Measurements from ENCODE around the gene GRHPR. TPM values are rescaled to one million over a fixed set of nuclear protein-coding genes. Genes with fewer than 3 reads are reported as not detected.
"Not testable (repeated sequence)": the region's sequence is repeated elsewhere in the genome, so short reads cannot be mapped to it uniquely, and the experiment has no call there.

The GRHPR gene
- polyA plus RNA-seq, 1 experiment, result 96.1 TPM

DNA sequence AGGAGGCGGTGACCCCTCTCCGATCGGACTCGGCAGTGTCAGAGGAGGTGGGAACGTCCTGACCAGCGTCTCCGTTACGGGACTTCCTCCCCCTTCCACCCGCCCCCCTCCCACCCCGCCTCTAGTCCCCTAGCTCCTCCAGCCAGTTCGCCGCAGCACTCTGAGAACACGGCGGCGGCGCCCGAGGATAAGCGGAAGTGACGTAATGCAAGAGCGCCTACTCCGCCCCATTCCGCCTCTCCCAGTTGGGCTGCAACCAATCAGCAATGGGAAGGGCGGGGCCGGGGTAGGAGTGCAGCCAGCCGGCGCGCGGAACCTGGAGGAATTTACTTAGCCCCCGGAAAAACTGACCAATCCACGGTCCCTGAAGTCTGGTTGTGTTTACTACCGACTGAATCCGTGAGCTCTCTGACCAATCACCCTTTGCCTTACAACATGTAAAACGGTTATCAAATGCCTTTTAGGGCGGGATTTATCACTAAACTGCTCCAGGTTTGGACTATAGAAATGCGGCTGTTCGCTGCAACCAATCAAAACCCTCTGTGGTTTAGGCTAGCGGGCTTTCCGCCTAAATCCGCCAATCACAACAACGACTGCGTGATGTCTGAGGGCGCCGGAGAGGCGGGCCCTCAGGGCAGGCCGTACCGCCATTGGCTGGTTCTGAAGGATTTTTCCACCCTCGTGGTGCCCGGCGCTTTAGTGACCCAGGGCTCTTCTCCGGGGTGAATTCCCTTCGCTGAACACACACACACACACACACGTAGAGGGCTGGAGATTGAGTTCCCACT, 42.9 kb downstream of the GRHPR start, which contains the start of gene ZBTB5:
TSS of gene ZBTB5 (minus strand) at position 202 of the 788 bp plus-strand sequence. CDS start 22,899 bp downstream, outside the sequence.
- POLR2A ChIA-PET, result interaction anchor here (0.6 to 2.2 kb wide), 5 partner anchors 21 to 890 kb away, joined by 3 to 11 read pairs (median 3); partner anchors contain the start of genes GRHPR and TOMM5
- peak within 1 kb of the TSS; percentile 98 for H3K4me3 ChIP-seq (ENCODE audit: low read depth, low read length)
- H3K27ac ChIP-seq (ENCODE audit: low read depth, low read length), result peak within 1 kb of the TSS; percentile 98
- H3K27me3 ChIP-seq (ENCODE audit: control insufficient read depth, insufficient read depth, low read length), result no peaks in the 10 kb centered on the region
- H3K9me3 ChIP-seq (ENCODE audit: control insufficient read depth, insufficient read depth, low read length), result peaks cover 4% of the 10 kb centered on the region; the same call in 1 of the 2 replicates
- TF ChIP-seq, protein P1, sequence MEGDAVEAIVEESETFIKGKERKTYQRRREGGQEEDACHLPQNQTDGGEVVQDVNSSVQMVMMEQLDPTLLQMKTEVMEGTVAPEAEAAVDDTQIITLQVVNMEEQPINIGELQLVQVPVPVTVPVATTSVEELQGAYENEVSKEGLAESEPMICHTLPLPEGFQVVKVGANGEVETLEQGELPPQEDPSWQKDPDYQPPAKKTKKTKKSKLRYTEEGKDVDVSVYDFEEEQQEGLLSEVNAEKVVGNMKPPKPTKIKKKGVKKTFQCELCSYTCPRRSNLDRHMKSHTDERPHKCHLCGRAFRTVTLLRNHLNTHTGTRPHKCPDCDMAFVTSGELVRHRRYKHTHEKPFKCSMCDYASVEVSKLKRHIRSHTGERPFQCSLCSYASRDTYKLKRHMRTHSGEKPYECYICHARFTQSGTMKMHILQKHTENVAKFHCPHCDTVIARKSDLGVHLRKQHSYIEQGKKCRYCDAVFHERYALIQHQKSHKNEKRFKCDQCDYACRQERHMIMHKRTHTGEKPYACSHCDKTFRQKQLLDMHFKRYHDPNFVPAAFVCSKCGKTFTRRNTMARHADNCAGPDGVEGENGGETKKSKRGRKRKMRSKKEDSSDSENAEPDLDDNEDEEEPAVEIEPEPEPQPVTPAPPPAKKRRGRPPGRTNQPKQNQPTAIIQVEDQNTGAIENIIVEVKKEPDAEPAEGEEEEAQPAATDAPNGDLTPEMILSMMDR (IDR thresholded peaks at IDR 0.05; ENCODE audit: low read depth, low read length), result no peak
- CTCF ChIA-PET, result interaction anchor here (0.6 to 1.4 kb wide), 2 partner anchors 10 to 50 kb away, joined by 5 to 6 read pairs; no protein-coding TSS in a partner anchor
- peak; percentile 100 for DNase-seq (ENCODE audit: low read depth, low spot score)

DNA sequence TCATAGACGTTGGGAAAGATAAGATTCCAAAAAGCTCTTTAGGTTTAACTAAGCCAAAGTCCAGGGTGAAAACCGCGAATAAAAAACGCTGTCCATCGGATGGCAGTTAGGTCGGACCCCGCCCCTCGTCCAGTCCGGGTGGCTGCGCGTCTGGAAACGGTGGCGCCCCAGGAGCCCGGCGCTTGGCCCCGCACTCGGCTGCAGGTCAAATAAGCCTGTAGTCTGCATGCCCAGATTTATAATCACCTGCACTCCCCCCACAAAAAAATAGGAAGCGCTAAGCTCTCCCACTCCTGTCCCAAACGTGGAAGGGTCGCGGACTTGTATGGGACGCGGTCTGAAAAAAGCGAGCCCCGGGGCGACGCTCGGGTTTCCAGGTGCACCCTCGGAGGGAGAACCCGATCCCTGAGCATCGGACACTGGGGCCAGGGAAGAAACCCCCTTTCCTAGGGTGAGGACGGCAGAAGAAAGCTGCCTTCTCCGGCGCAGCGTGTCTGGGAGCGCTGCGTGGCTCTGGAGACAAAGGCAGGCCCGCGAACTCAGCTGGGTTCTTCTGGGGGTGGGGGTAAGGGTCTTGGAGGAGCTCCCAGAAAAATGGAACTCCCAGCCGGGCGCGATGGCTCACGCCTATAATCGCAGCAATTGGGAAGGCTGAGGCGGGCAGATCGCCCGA, 43.7 kb downstream of the GRHPR start:
- TF ChIP-seq, protein P1 (IDR thresholded peaks at IDR 0.05; ENCODE audit: low read depth, low read length), result no peak
- CTCF ChIA-PET, result interaction anchor here (1.4 kb wide), 1 partner anchor 50 kb away, joined by 6 read pairs; no protein-coding TSS in a partner anchor
- Histone ChIP-seq H3K27ac (ENCODE audit: low read depth, low read length) (peak overlapping the region; percentile 98), H3K9me3 (ENCODE audit: control insufficient read depth, insufficient read depth, low read length) (peaks cover 4% of the 10 kb centered on the region; the same call in 1 of the 2 replicates), H3K27me3 (ENCODE audit: control insufficient read depth, insufficient read depth, low read length) (no peaks in the 10 kb centered on the region), H3K4me3 (ENCODE audit: low read depth, low read length) (peak overlapping the region; percentile 98)
- DNase-seq (ENCODE audit: low read depth, low spot score), result peak; percentile 61
- POLR2A ChIA-PET, result interaction anchor here (0.5 to 2.2 kb wide), 5 partner anchors 21 to 891 kb away, joined by 3 to 11 read pairs (median 6); partner anchors contain the start of gene TOMM5

DNA sequence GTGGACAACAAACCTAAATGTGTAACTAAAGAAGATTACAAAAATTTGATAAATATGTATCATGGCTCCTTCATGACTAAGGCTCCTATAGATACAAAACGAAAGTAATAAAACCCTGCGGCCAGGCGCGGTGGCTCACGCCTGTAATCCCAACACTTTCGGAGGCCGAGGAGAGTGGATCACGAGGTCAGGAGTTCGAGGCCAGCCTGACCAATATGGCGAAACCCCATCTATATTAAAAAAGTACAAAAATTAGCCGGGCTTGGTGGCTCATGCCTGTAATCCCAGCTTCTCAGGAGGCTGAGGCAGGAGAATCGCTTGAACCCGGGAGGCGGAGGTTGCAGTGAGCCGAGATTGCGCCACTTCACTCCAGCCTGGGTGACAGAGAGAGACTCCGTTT, 45.0 kb downstream of the GRHPR start:
- DNase-seq (ENCODE audit: low read depth, low spot score); H3K27me3 ChIP-seq (ENCODE audit: control insufficient read depth, insufficient read depth, low read length); CTCF ChIA-PET; POLR2A ChIA-PET; H3K9me3 ChIP-seq (ENCODE audit: control insufficient read depth, insufficient read depth, low read length); H3K4me3 ChIP-seq (ENCODE audit: low read depth, low read length); H3K27ac ChIP-seq (ENCODE audit: low read depth, low read length): not testable (repeated sequence)

DNA sequence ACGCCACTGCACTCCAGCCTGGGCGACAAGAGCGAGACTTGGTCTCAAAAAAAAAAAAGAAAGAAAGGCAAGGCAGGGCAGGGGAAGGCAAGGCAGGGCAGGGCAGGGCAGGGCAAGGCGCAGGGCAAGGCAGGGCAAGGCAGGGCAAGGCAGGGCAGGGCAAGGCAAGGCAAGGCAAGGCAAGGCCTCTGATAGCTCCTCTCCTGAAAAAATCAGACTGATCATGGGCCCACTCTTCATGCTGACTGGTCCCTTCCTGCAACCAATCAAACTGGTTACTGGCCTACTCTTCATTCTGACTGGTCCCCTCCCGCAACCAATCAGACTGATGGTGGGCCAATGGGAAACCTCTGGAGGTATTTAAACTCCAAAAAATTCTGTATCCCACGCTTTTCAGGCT, 46.1 kb downstream of the GRHPR start:
- TF ChIP-seq, protein P1 (IDR thresholded peaks at IDR 0.05; ENCODE audit: low read depth, low read length), result no peak
- ChIA-PET CTCF (no interaction called here), POLR2A (no interaction called here)
- H3K9me3 ChIP-seq (ENCODE audit: control insufficient read depth, insufficient read depth, low read length), result peaks cover 4% of the 10 kb centered on the region; the same call in 1 of the 2 replicates
- no peaks in the 10 kb centered on the region for H3K27me3 ChIP-seq (ENCODE audit: control insufficient read depth, insufficient read depth, low read length)
- DNase-seq (ENCODE audit: low read depth, low spot score), result no peak
- H3K27ac ChIP-seq (ENCODE audit: low read depth, low read length), result no peak overlapping the region
- no peak overlapping the region for H3K4me3 ChIP-seq (ENCODE audit: low read depth, low read length)

DNA sequence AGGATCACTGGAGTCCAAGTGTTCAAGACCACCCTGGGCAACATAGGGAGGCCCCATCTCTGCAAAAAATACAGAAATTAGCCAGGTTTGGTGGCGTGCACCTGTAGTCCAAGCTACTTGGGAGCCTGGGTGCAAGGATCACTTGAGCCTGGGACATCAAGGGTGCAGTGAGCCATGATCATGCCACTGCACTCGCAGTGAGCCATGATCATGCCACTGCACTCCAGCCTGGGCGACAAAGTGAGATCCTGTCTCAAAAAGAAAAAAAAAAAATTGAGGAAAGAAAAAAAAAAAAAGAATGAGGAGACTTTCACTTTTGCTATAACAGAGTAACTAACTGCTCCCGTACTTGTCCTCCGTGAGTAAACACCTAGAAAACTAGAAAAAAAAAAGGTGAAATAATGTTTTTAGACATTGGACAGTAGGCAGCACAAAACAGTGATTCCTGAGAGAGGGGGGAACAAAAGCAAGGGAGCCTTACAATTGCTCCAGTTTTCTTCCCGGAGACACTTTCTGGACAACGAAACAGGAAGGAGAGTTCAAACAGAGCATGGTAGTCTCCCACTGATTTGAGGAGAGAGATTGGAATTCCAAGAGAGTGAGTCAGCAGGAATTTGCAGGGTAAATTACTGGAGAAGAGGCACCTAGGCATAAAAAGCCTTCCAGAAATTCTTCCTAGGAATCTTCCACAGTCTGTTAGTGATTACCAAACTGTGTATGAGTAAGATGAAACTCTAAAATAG, 49.6 kb downstream of the GRHPR start:
- H3K9me3 ChIP-seq (ENCODE audit: control insufficient read depth, insufficient read depth, low read length), result peaks cover 2% of the 10 kb centered on the region
- H3K27ac ChIP-seq (ENCODE audit: low read depth, low read length), result peak overlapping the region; percentile 92
- peak; percentile 83 for DNase-seq (ENCODE audit: low read depth, low spot score)
- TF ChIP-seq, protein P1 (IDR thresholded peaks at IDR 0.05; ENCODE audit: low read depth, low read length), result no peak
- peak overlapping the region; percentile 55 for H3K4me3 ChIP-seq (ENCODE audit: low read depth, low read length)
- POLR2A ChIA-PET, result interaction anchor here (0.7 kb wide), 1 partner anchor 29 kb away, joined by 6 read pairs; no protein-coding TSS in a partner anchor
- CTCF ChIA-PET, result interaction anchor here (1.2 kb wide), 1 partner anchor 9 kb away, joined by 7 read pairs; no protein-coding TSS in a partner anchor
- no peaks in the 10 kb centered on the region for H3K27me3 ChIP-seq (ENCODE audit: control insufficient read depth, insufficient read depth, low read length)

DNA sequence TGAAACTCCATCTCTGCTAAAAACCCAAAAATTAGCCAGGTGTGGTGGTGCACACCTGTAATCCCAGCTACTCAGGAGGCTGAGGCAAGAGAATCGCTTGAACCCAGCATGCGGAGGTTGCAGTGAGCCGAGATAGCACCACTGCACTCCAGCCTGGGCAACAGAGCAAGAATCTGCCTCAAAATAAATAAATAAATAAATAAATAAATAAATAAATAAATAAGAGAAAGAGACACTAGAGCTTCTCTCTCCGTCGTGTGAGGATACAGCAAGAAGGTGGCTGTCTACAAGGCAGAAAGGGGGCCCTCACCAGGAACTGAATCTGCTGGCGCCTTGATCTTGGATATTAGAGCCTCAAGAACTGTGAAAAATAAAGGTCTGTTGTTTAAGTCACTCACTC, 51.5 kb downstream of the GRHPR start:
- H3K27me3 ChIP-seq (ENCODE audit: control insufficient read depth, insufficient read depth, low read length); DNase-seq (ENCODE audit: low read depth, low spot score); H3K9me3 ChIP-seq (ENCODE audit: control insufficient read depth, insufficient read depth, low read length); H3K27ac ChIP-seq (ENCODE audit: low read depth, low read length); POLR2A ChIA-PET; H3K4me3 ChIP-seq (ENCODE audit: low read depth, low read length): not testable (repeated sequence)
- CTCF ChIA-PET, result interaction anchor here (0.6 kb wide), 1 partner anchor 8 kb away, joined by 4 read pairs; no protein-coding TSS in a partner anchor
